GM12892 (cell line): ENCODE data around the gene MVD.

ENCODE experiments used
- POLR2A ChIP-seq: IDR thresholded peaks from 2 replicates; pipeline ENCODE4 v1.6.1; 2011; ENCODE audit warnings: low read depth, low read length, control low read depth
- POLR2AphosphoS5 ChIP-seq: IDR thresholded peaks from 2 replicates; pipeline ENCODE4 v1.6.1; 2011; ENCODE audit warnings: low read depth, low read length, control low read depth

GRCh38 chr16:88694221-88695087 is 31.6 kb upstream of the MVD start:
- TF ChIP-seq POLR2A: no peak
- TF ChIP-seq POLR2AphosphoS5: no peak
